GM13977 (cell line): ENCODE measurements around the gene STAT4.

Source experiments
- DNase-seq: peaks from one replicate; pipeline ENCODE4 v3.0.0; 2012; ENCODE audit warnings: low spot score
- in situ Hi-C: fragments of 300-500 bp; cut with MboI; formaldehyde crosslinking; loops from one replicate; pipeline ENCODE4 v1.12.0; 2022; ENCODE audit warnings: low sequenced_read_pairs, low pct_unique_long_range_greater_than_20kb, mixed read lengths, inconsistent platforms; ENCODE audit not compliant: unreplicated experiment
- TF ChIP-seq, protein P1 (sequence below): IDR thresholded peaks from 2 replicates; pipeline ENCODE4 v1.5.1; 2012; ENCODE audit warnings: mild to moderate bottlenecking, control low read depth; ENCODE audit not compliant: insufficient read depth; ENCODE audit errors: extremely low read depth, missing control alignments

The STAT4 gene

DNA sequence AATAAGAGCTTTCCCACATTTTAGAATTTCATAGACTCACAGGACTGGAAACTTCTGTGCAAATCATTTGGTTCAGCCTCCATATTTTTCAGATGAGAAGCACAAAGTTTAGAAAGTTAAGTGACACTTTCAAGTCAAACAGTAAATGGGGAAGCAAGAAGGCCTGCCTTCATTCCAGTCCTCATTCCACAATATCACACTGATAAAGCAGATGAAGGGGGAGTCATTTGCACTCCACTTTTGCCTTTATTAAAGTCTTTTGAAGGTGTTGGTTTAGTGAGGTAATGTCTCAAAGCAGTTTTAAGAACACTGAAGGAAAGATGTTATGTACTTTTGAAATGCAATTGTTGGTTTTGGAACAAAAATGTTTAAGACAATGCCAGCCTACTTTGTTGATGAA is 32.7 kb upstream of the STAT4 start:
- in situ Hi-C loops = no loop called here
- no peak for DNase-seq
- TF ChIP-seq, protein P1, sequence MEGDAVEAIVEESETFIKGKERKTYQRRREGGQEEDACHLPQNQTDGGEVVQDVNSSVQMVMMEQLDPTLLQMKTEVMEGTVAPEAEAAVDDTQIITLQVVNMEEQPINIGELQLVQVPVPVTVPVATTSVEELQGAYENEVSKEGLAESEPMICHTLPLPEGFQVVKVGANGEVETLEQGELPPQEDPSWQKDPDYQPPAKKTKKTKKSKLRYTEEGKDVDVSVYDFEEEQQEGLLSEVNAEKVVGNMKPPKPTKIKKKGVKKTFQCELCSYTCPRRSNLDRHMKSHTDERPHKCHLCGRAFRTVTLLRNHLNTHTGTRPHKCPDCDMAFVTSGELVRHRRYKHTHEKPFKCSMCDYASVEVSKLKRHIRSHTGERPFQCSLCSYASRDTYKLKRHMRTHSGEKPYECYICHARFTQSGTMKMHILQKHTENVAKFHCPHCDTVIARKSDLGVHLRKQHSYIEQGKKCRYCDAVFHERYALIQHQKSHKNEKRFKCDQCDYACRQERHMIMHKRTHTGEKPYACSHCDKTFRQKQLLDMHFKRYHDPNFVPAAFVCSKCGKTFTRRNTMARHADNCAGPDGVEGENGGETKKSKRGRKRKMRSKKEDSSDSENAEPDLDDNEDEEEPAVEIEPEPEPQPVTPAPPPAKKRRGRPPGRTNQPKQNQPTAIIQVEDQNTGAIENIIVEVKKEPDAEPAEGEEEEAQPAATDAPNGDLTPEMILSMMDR = no peak

DNA sequence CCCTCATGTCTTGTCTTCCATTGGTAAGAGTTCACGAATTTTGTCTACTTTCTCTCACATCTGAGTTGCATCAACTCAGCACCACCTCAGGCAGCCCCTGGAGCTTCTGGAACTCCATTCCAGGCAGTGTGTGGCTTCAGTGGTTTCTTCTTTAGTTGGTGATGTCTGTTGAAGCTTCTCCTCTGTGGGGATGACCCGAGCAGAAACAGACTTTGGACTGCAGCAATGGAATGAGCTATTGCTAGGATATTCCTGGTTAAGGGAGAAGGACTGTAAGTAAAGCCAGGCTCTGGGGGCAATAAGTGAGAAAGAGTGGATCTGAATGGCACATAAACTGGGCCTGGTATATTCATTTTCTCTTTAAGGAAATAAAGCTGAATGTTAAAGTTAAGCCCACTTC is 32.3 kb upstream of the STAT4 start:
- in situ Hi-C loops = no loop called here
- no peak for DNase-seq
- TF ChIP-seq, protein P1 = no peak

DNA sequence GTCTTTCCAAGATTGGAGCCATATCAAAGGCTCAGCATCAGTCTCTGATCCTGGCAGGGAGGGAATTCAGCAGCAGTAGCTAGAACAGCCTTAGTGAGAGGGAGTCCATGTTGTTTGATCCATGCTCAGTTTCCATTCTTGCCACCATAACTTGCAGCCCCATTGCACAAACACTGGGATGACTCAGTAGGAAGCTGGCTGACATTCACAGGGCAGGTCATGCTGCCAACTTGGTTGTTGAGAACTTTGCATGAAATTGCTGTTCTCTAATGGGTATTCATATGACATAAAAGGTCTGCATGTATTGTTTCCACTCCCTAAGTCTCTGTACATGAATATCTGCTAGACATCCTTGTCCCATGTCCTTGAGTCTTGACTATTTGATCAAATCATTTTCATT is 29.9 kb upstream of the STAT4 start:
- DNase-seq = no peak
- TF ChIP-seq, protein P1 = no peak
- in situ Hi-C loops = no loop called here

DNA sequence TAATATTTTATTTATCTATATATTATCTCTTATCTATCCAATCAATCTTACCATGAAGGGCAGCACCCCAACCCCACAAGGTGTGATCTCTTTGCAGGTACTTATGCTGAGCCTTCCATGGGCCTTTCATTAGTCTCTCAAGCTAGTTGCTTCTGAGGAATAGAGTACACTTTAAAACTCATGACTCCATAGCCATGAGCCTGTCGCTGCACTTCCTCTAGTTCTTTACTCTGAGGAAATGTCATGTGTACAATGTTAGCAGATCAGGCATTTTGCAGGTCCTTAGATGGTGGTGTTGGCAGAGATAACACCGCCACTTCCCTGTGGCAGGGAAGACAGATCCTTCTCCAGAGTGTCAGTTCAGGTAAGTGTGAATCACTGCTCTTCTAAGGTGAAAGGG is 29.5 kb upstream of the STAT4 start:
- in situ Hi-C loops = no loop called here
- no peak for DNase-seq
- TF ChIP-seq, protein P1 = no peak

DNA sequence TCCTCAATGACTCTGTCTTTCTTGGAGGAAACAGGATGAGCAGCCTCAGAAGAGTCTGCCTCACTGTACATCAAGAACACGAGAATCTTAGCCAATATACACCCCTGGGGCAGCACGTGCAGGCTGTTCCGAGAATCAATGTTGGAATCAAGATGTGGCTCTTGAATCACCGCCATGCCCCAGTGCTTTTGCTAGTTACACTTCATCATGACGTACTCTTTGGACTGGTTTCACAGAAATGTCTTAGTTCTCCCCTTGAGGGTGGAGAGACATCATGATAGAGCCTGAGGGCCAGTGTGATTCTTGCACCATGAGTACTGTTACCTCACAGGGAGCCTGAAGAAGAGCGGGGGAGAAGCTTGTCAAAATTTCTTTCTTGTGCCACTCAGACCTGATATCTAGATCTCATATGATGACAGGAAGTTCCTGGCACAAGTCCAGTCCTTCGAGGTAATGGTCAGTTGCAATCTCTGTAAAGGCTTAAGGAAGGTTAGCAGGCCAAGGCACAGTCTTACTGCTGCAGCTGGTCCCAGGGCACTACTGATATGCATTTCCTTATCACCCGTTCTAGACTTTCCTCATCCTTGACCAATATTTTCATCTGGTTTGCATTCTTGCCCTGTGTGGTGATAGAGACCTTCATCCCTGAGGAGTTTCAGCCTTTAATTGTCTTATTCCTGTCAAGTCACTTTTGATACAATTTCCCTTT is 28.2 kb upstream of the STAT4 start:
- TF ChIP-seq, protein P1 = no peak
- DNase-seq = no peak
- in situ Hi-C loops = no loop called here

DNA sequence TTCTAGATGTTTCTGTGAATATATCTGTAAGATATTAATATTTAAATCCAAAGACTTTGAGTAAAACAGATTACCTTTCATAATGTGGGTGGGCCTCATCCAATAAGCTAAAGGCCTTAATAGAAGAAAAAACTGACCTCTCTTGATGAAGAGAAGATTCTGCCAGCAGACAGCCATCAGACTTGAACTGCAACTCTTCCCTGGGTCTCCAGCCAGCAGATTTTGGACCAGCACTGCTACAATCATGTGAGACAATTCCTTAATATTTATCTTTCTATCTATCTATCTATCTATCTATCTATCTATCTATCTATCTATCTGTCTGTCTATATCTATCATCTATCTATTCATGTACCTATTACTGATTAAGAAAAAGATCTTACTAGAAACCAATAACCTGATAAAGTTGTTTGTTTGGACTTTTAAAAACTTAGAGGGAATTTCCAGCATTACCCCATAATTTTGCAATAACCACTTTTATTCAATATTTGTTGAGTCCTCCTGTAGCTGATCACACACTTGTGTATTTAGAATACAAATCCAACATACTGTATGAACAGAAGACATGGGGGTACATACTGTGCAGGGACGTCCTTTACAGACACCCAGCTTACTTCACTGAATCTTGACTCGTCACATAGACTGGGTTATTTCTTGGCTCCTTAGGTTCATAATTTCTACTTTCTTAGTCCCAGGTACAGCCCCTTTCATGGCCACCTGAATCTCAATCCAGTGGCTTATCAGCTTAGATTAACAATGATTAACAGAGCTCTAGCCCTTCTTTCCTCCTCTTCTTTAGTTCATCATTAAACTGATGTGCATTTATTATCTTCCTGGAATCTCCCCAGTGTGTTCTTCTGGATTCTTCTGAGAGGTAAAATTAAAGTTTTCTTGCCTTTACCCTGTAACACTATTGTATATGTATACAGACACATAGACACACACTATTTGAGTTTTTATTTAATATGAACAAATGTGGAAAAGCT is 27.2 kb upstream of the STAT4 start:
- TF ChIP-seq, protein P1 = no peak
- in situ Hi-C loops = no loop called here
- no peak for DNase-seq
